ENCODE measurements around the gene PUM1. TPM values are rescaled to one million over a fixed set of nuclear protein-coding genes. Genes with fewer than 3 reads are reported as not detected.
"Not testable (repeated sequence)": the region's sequence is repeated elsewhere in the genome, so short reads cannot be mapped to it uniquely, and the experiment has no call there.

The PUM1 gene
- total RNA-seq, 1 experiment from 2014 or later = 43.7 TPM

GRCh38 chr1:31064718-31065309 lies 703 bp downstream of the PUM1 start:
- DNase-seq (ENCODE audit: low read depth) = peak; percentile 42

- no peak for DNase-seq (ENCODE audit: low read depth)
Observed at GRCh38 chr1:31064111-31064717, 1.3 kb downstream of the PUM1 start.

- no peak for DNase-seq (ENCODE audit: low read depth)
Observed at GRCh38 chr1:31063631-31064030, 1.9 kb downstream of the PUM1 start.

- no peak for DNase-seq (ENCODE audit: low read depth)
Observed at GRCh38 chr1:31062867-31063380, 2.6 kb downstream of the PUM1 start.

- not testable (repeated sequence) for DNase-seq (ENCODE audit: low read depth)
Observed at GRCh38 chr1:31062162-31062866, 3.2 kb downstream of the PUM1 start.

- no peak for DNase-seq (ENCODE audit: low read depth)
Observed at GRCh38 chr1:31058012-31058411, 7.5 kb downstream of the PUM1 start.

- DNase-seq (ENCODE audit: low read depth) = no peak
Observed at GRCh38 chr1:31055953-31056352, 9.6 kb downstream of the PUM1 start.

- DNase-seq (ENCODE audit: low read depth) = no peak
Observed at GRCh38 chr1:31055501-31055900, 10.0 kb downstream of the PUM1 start.

- no peak for DNase-seq (ENCODE audit: low read depth)
Observed at GRCh38 chr1:31054958-31055481, 10.5 kb downstream of the PUM1 start.

- DNase-seq (ENCODE audit: low read depth) = peak; percentile 29
Observed at GRCh38 chr1:31054349-31054748, 11.2 kb downstream of the PUM1 start.

GRCh38 chr1:31052613-31053012 lies 12.9 kb downstream of the PUM1 start:
- DNase-seq (ENCODE audit: low read depth) = not testable (repeated sequence)

GRCh38 chr1:31051611-31052010 lies 13.9 kb downstream of the PUM1 start:
- DNase-seq (ENCODE audit: low read depth) = no peak

GRCh38 chr1:31047507-31047906 lies 18.0 kb downstream of the PUM1 start:
- not testable (repeated sequence) for DNase-seq (ENCODE audit: low read depth)

- no peak for DNase-seq (ENCODE audit: low read depth)
Observed at GRCh38 chr1:31043631-31044030, 21.9 kb downstream of the PUM1 start.

- DNase-seq (ENCODE audit: low read depth) = no peak
Observed at GRCh38 chr1:31042656-31043055, 22.9 kb downstream of the PUM1 start.

- DNase-seq (ENCODE audit: low read depth) = no peak
Observed at GRCh38 chr1:31041529-31041928, 24.0 kb downstream of the PUM1 start.

- DNase-seq (ENCODE audit: low read depth) = no peak
Observed at GRCh38 chr1:31040038-31040437, 25.5 kb downstream of the PUM1 start.

- DNase-seq (ENCODE audit: low read depth) = not testable (repeated sequence)
Observed at GRCh38 chr1:31038935-31039334, 26.6 kb downstream of the PUM1 start.

- DNase-seq (ENCODE audit: low read depth) = no peak
Observed at GRCh38 chr1:31038360-31038759, 27.2 kb downstream of the PUM1 start.

- DNase-seq (ENCODE audit: low read depth) = no peak
Observed at GRCh38 chr1:31036749-31037500, 28.6 kb downstream of the PUM1 start.

GRCh38 chr1:31033598-31033997 lies 31.9 kb downstream of the PUM1 start:
- DNase-seq (ENCODE audit: low read depth) = no peak

GRCh38 chr1:31032266-31032665 lies 33.3 kb downstream of the PUM1 start:
- no peak for DNase-seq (ENCODE audit: low read depth)

All from HT1080 (cell line).